GF-D8 (cell line): ENCODE results near the gene SURF2.

ENCODE experiments used
- DNase-seq: peaks from one replicate; lab custom pipeline; 2025; lab: John Stamatoyannopoulos, UW

Gene SURF2

DNA sequence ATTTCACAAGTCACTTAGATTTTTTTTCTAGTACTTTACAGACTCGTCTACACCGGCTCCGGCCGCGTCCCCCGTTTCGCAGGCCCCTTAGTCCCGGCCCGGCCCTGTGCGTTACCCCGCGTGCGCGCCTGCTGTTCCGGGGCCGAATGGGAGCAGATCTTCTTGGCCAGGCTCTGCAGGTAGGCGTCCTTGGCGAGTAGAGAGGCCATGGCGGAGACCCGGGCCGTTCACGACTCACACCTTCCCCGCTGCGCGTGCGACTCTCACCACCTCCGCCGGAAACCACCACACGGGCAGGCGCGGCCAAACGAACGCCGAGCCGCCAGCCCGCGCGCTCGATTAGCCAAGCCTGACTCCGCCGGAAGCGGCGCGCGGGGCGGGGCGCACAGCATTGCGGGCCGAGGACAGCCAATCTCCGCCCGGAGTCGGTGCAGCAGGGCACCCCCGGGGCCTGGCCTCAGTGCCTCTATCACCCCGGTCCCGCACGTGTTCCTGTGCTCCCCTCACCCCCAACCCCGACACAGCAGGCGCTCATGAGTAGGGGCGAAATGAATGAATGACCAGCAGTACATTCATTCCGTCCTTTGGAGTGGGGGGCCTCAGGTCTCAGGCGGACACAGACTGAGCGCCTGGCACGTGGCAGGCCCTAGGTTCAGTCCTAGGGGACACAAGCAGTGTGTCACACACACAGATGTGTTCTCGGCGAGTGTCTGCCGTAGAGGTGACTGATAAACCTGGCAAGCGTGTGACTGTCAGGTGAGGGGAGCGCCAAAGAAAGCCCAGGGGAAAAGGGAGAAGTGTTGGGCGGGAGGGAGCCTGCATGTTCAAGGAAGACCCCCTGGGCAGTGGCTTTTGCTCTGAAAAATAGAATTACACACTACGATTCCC, 20.2 kb upstream of the SURF2 start, which contains the start of gene SURF6:
Gene SURF6, minus strand, starts transcription at position 265 of the 888 bp plus-strand sequence. Its CDS starts 56 bp downstream, at position 209.
- peak; percentile 76 for DNase-seq

DNA sequence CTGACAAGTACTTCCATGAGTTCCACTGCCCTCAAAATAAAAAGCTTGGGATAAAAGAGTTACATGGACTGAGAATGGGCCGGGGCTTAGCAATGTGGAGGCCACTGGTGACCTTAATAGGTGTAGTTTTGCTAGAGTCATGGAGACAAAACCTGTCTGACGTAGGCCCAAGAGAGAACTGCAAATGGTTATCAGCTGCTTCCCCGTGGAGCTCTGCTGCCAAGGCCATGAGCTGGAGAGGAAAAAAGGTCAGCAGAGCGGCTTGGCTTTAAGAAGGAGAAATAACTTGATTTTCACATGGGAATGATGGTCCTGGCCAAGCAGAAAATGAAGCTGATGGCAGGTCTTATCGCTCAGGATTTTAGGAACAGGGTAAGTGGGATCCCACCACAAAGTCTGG, 16.7 kb upstream of the SURF2 start:
- DNase-seq = no peak

DNA sequence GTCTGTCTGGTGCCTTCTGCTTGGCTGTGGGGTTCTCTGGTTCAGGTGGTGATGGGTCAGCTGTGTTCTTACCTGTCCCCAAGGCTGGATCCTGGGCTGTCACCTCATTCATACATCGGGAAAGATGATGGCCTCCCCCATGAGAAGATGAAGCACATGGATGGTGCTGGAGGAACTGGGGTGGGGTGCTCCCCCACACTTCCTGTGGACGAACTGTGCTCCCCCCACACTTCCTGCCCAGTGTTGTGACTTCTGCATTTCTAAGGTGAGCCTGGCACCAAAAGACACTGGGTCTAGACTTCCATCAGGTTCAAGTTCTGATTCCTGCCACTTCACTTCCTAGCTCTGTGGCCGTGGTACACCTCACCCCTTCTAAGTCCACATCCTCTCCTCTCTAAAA, 16.1 kb upstream of the SURF2 start:
- peak; percentile 65 for DNase-seq

DNA sequence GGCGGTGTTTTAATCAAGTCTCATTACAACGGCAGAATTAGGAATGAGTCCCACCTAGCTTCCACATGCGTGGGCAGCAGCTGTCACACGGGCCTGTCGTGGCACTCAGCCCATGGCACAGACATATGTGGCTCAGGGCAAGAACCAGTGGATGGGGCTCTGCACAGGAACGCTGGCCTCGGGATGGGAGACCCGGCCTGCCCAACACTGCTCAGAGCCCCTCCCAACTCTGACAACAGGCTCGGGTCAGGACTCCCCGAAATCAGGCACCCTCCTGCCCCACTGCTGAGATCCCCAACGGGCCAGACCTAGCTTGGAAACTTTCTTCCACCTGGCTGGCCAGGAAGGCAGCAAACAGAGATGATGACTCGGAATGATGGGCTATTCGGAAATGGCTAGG, 15.4 kb upstream of the SURF2 start:
- DNase-seq = no peak

DNA sequence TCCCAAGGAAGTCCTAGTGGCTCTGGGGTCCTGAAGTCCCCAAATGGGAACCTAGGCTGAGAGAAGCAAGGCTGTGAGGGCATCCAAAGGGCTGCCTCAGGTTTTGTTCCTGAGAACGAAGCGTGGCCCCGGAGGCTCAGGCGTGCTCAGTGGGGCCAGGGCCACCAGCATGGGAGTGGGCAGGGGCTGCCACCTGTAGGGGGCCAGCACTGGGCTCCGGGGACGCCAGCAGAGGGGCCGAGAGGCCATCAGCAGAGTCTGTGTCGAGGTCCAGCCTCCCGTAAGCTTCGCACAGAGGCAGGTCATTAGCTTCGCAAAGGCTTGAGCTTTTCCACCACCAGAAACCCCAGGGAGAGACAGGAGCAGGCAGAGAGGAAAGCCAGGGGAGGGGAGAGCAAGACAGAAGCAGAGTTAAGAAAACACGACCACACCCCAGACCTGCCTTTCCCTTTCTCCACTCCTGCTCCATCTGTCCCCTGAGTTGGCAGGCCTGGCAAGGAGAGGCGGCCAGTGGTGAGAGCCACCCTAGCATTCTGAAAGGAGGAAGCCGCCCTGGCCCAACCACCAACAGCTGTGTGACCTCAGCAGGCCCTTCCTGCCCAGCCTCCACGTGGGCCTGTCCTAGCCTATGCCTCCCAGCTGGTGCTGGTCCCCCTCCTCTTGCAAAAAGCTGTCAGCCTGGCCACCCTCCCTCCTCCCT, 14.8 kb upstream of the SURF2 start:
- peak; percentile 91 for DNase-seq

DNA sequence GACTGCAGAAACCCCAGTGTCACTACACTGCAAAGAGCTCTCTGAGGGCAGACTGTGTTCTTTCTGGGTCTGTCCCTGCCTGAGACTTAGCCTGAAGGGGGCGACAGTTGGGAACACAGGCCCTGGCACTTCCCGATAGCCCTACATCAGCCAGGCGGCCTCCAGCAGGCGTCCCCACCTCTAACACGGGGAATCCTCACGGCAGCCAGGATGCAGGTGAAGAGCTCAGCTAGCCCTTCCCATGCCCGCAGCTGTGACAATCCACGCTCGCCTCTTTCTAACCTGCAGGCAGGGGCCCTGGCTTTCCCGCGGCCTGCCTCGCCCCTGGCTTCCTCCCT, 14.3 kb upstream of the SURF2 start:
- DNase-seq = no peak

DNA sequence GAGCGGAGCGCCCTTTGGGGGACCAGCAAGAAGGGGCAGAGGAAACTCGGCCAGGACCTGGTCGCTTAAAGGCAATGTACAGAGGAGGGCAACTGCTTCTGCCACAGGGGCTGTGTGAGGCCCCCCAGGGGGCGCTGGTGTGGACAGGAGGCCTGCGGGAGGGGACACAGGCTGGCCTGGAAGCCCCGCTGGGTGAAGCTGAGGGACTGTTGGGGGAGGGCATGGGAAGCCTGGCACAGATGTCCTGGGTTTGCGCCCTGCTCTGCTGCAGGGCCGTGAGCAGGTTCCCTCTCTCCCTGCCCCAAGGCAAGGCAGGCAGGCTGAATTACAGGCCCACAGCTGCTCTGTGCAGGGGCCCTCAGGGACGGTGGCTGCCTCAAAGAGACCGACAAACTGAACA, 13.8 kb upstream of the SURF2 start:
- no peak for DNase-seq

DNA sequence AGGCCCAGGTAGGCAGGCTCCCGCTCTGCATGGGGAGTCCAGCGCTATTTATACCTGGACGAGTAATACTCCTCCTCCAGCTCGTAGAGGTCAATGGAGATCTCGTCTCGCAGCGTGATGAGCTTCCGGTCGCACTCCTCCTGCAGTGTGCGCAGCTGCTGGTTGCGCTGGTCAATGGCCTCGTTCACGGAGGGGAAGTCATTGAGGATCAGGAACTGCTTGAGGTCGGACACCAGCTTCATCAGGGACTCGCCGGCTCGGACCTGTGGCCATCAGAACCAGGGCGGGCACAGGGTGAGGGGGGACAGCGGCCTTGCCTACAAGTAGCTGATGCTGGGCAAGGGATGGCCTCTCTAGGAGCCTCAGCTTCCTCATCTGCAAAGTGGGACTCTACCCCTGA, 12.3 kb upstream of the SURF2 start:
- no peak for DNase-seq

DNA sequence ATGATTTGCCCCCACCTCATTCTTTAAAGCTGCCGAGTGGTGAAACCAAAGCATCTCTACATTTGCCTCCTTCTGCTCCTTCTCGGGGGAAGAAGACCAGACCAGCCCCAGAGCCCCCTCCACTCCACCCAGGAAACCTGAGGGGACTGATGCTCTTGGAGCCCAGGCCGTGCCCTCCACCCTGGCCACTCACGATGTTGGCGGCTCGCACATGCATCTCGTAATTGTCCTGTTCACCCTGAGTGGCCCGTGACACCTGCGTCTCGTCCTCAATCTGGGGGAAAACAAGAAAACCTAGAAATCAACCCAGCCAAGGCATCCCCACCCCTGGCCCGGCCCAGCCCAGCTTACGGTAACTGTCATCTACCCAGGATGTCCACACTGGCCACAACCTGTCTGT, 11.4 kb upstream of the SURF2 start:
- no peak for DNase-seq

DNA sequence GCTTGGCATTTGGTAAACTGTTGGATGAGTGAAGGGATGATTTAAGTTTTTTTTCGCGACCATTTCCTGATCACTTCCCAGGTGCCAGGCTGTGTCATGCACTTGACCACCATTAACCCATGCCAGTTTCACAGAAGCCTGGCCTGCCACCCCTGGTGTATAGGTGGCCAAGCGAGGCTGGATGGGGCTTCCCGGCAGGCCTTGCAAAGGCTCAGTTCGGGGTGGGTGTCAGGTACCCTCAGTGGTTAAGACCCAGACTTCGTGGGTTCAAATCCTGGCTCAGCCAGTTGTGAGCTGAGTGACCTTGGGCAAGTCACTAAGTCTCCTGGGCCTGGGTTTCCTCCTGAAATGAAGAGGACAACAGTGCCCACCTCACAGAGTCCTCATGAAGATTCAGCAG, 10.8 kb upstream of the SURF2 start:
- DNase-seq = no peak

DNA sequence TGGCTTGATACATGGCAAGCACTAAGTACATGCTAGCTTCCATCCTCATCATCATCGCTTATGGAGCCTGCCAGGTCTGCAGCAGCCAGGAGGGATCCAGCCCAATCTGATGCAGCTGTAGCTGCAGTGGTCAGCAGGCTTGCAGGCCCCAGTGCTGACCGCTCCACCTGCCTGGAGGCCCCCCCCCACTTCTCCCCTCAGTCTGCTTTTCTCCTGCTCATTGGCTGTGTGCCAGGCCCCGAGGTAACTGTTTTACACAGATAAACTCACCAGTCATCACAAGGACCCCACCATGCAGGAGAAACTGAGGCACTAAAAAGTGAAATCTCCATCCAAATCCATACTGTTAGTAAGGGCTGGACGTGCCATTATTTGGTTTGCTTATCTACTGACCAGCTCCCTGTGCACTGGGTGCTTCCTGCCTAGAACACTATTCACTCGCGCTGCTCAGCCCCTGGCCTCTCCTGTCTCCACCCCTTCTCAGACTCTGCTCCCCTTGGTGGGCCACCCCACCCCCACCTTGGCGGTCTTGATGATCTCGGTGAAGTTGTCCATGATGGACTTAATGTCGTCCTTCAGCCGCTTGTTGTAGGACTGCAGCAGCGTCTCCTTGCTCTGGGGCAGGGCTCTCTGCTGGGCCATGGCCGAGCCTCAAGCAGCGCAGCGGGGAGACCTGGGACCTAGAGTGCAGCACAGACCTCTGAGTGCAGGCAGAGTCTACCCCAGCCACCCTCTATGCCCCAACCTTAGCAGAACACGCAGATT, 10.1 kb upstream of the SURF2 start:
- DNase-seq = no peak

DNA sequence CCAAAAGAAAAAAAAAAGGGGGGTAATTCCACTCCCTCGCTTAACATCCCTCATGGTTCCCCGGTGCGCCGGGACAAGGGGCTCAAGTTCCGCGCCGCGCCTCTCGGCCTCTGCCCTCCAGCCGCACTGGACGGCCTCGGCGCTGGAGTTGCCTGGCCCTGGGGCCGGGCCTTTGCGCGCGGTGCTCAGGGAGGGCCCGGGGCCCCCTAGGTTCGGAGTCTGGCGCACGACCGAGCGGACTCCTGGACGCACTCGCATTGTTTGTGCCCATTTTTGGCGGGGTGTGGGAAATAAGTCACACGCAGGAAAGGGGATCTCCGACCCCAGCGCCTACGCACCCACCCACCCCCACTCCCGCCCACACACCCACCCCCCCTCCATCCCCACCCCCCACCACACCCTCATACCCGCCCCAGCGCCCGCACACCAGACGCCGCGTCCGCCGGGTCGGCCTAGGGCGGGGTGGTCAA, 8.8 kb upstream of the SURF2 start:
- DNase-seq = no peak

DNA sequence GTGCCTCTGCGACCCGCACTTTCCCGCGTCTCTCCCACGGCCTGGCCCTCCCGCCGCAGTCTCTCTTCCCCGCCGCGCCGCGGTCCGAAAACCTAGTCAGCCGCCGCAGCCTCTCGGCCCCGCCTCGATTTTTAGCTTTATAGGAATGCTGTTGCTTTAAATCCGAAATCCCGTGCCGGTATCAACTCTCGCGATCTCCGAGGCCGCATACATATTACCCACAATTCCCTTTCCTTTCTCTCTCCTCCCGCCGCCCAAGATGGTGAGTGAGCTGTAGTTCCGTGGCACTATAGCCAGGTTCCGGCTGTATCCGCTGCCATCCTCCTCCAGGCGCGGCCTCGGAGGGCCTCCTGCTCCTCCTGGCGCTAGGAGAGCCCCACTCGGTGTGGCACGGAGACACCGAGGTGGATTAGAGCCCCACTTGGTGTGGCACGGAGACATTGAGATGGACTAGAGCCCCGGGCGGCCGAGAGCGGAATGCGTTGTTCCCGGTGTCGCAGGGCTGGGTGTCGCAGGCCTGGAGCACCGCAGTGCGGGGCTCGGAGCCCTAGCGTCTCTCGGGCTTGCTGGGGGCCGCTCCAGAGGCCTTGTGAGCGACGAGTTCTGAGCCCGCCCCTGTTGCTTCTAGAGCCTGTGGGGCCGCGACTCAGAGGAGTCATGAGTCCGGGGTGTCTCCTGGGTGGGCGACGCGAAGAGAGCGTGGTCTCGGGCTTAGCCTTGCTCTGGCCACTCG, 8.2 kb upstream of the SURF2 start, which contains the start of the genes MED22 and RPL7A:
Gene MED22, minus strand, starts transcription at position 147 of the 733 bp plus-strand sequence. CDS start 1,469 bp downstream, outside the sequence.
Gene RPL7A, plus strand, starts transcription at position 234 of the 733 bp plus-strand sequence. Its CDS starts 26 bp downstream, at position 260.
- DNase-seq = peak; percentile 82

DNA sequence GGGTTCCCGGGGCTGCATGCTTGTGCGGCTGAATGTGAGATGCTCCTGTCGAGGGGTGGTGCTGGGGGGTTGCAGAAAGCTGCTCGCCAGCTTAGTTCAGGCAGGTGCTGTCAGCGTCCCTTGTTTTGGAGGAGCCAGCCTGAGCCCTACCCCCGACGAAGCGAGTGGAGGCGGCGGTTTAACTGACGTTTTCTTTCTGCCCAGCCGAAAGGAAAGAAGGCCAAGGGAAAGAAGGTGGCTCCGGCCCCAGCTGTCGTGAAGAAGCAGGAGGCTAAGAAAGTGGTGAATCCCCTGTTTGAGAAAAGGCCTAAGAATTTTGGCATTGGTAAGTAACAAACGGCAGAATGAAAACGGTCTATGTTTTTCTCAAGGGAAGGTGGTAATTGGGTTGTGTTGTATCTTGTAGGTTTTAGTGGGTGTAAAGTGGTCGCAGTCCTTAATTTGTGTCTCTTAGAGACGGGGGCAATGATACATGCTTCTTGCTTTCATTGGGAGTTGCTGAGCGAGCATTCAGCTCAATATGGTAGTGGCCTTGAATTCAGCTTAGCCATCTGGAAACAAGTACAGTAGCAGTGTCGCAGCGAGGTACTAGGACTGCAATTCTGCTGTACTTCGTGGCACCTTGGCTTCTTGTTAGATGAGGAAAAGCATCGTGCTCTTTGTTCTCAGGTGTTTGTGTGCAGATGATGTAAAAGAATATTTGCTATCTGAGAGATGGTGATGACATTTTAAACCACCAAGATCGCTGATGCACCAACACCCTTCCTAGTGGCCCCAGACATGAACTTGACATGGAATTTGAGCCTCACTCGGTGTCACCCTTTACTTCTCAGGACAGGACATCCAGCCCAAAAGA, 7.4 kb upstream of the SURF2 start:
- no peak for DNase-seq

DNA sequence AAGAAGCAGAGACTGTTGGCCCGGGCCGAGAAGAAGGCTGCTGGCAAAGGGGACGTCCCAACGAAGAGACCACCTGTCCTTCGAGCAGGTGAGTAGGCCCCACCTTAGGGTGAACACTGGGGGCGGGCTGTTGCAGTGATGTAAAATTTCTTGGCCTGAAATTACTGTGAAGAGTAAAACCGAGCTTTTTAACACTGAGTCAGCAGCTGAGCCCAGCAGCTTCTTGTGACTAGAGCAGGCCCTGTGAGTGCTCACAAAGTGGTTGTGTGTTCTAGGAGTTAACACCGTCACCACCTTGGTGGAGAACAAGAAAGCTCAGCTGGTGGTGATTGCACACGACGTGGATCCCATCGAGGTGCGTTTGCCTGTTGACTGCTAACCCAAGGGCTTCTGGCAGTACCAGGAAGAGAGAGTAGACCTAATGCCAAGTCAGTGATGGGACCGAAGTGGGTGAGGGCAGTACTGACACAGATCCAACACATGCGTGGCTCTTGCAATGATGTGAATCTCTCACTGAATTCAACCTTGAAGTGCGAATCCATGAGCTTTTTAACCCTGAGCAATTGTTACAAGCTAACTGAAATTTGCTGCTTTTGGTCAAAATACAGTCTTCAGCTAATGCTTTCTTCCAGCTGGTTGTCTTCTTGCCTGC, 6.3 kb upstream of the SURF2 start:
- no peak for DNase-seq

DNA sequence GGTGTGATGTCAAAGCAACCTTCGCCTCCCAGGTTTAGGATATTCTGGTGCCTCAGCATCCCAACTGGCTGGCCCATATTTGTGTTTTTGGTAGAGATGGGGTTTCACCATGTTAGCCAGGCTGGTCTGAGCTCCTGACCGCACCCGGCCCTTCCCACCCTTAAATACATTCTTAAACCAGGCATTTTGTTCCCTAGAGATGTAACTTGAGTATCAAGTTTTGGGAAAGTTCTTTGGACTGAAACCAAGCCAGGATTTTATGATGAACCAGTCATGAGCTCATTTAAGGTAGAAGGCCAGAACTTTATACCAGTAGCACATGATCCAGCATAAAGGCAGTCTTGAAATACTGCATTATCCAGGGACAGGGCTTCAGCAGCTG, 4.8 kb upstream of the SURF2 start:
- DNase-seq = no peak

DNA sequence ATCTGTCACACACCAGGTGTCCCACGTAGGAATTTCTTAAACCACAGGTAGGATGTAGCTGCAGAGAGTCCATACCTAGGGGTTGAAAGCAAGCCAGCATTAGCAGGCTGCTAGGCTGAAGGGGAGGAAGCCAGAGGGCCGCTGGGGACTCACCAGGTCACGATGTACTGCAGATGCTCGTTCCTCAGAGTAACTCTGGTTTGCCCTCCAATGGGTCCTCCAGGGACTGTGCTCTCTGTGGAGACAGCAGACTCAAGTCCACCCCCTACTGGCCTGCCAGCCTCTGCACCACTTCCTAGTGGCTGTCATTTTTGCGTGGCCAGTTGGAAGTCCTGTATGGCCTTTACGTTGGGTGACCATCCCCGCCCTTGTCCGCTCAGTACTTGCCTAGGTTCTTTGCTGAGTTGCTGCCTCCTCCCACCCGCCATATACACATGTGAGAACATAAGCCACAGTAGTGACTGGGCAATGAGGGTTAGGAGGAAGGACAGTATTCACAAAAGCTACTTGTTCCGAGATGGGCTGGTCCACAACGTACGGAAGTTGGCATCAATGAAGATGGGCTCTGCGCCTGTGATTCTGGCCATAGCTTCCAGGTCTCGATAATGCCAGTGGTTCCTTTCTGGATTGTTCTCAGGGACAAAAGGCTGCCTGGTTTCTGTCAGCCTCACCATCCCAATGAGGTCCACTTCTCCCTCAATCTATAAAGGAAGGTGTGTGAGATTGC, 4.3 kb upstream of the SURF2 start:
- DNase-seq = peak; percentile 44

DNA sequence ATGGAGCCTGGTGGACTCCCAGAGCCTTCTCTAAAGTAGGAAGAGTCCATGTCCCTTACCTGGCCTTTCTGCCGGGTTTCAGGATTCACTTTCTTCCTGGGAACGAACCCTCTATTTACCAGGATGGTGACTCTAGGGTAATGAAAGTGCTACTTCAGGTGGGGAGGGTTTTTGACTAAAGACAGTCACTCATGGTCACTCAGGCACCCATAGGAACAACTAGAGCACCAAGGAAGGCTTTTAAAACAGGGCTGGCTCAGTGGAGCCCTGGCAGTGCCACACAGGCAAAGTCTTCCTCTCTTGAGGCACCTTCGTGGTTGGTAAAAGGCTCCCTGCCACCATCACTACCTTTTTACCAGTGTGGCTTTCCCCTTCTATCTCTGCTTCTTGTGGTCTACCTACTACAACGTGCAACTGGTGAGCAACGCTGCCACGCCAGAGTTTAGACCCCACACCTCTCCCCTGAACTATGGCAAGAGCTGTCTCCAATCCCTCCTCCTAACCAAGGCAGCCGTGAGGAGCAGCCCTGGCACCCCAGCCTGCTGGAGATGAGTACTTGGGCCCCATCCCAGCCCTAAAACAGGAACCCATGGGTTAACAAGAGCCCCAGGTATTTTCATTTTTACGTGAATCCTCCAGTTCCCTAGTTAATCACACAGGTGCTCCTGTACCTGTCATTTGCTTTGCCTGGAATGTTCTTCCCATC, 3.6 kb upstream of the SURF2 start:
- no peak for DNase-seq

DNA sequence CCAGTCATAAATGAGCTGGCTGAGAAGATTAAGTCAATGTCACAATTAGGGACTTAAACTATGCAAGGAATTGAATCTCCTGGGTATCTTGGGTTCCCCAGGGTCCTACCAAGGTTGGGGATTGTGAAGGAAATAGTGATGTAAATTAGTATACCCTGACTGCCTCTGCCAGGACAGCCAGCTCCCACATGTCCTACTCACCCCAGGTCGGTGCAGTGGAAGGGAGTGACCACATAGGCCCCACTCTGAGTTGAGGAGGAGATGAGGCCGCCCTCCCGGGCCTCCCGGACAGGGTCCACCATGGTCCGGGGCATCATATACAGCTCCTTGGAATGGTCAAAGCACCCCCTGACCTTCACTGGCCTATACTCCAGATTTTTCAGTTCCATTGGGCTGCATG, 2.8 kb upstream of the SURF2 start:
- no peak for DNase-seq
